Superior temporal gyrus (tissue), 1 donor: ENCODE results near the gene CEP44.
"Not testable (repeated sequence)": the region's sequence is repeated elsewhere in the genome, so short reads cannot be mapped to it uniquely, and the experiment has no call there.

Experiments used
- DNase-seq: peaks from one replicate; pipeline ENCODE4 v3.0.0-alpha.2; 2016; ENCODE audit errors: extremely low spot score

Gene CEP44

GRCh38 chr4:174283507-174284471 is at the start of gene CEP44, which contains the start of gene FBXO8:
TSS of gene CEP44 (plus strand) at chr4:174283911. CDS start at chr4:174299122, 15,211 bp downstream.
TSS of gene FBXO8 (minus strand) at chr4:174283667. CDS start at chr4:174263092, 20,575 bp downstream.
- DNase-seq, result peak; percentile 96

- no peak for DNase-seq
Measured at GRCh38 chr4:174236359-174236758, 47.4 kb upstream of the CEP44 start.

- no peak for DNase-seq
Measured at GRCh38 chr4:174241162-174241561, 42.5 kb upstream of the CEP44 start.

GRCh38 chr4:174244441-174244840 is 39.3 kb upstream of the CEP44 start:
- no peak for DNase-seq

GRCh38 chr4:174245714-174246113 is 38.0 kb upstream of the CEP44 start:
- no peak for DNase-seq

- no peak for DNase-seq
Measured at GRCh38 chr4:174248407-174248806, 35.3 kb upstream of the CEP44 start.

- no peak for DNase-seq
Measured at GRCh38 chr4:174252412-174252811, 31.3 kb upstream of the CEP44 start.

GRCh38 chr4:174254613-174255012 is 29.1 kb upstream of the CEP44 start:
- no peak for DNase-seq

GRCh38 chr4:174255374-174255773 is 28.3 kb upstream of the CEP44 start:
- DNase-seq, result no peak

GRCh38 chr4:174255786-174256185 is 27.9 kb upstream of the CEP44 start:
- DNase-seq, result no peak

- DNase-seq, result no peak
Measured at GRCh38 chr4:174256277-174256713, 27.4 kb upstream of the CEP44 start.

GRCh38 chr4:174259580-174259979 is 24.1 kb upstream of the CEP44 start:
- no peak for DNase-seq

- no peak for DNase-seq
Measured at GRCh38 chr4:174260099-174260498, 23.6 kb upstream of the CEP44 start.

- not testable (repeated sequence) for DNase-seq
Measured at GRCh38 chr4:174261432-174261831, 22.3 kb upstream of the CEP44 start.

- no peak for DNase-seq
Measured at GRCh38 chr4:174262624-174263444, 20.9 kb upstream of the CEP44 start.

- DNase-seq, result no peak
Measured at GRCh38 chr4:174263445-174263736, 20.3 kb upstream of the CEP44 start.

GRCh38 chr4:174265916-174266315 is 17.8 kb upstream of the CEP44 start:
- no peak for DNase-seq

GRCh38 chr4:174266416-174266815 is 17.3 kb upstream of the CEP44 start:
- DNase-seq, result no peak

- no peak for DNase-seq
Measured at GRCh38 chr4:174273930-174274329, 9.8 kb upstream of the CEP44 start.

- no peak for DNase-seq
Measured at GRCh38 chr4:174274436-174274835, 9.3 kb upstream of the CEP44 start.

- DNase-seq, result no peak
Measured at GRCh38 chr4:174275101-174275500, 8.6 kb upstream of the CEP44 start.

GRCh38 chr4:174277433-174277832 is 6.3 kb upstream of the CEP44 start:
- DNase-seq, result no peak

GRCh38 chr4:174278467-174278866 is 5.2 kb upstream of the CEP44 start:
- DNase-seq, result no peak
